Panc1 (cell line): ENCODE results near the gene ACIN1.

ENCODE experiments used
- CTCF ChIP-seq: fragments of 450-650 bp; IDR thresholded peaks from 2 replicates; pipeline ENCODE4 v1.5.1; 2017; ENCODE audit warnings: mild to moderate bottlenecking
- POLR2AphosphoS5 ChIP-seq: IDR thresholded peaks from 2 replicates; pipeline ENCODE4 v1.6.1; 2012; ENCODE audit warnings: mild to moderate bottlenecking, low read depth, low read length, moderate library complexity
- SIN3A ChIP-seq: IDR thresholded peaks from 2 replicates; pipeline ENCODE4 v1.6.1; 2012; ENCODE audit warnings: low read depth, mild to moderate bottlenecking, low read length, moderate library complexity, borderline replicate concordance; ENCODE audit not compliant: insufficient read depth

- TF ChIP-seq CTCF (no peak), SIN3A (no peak), POLR2AphosphoS5 (no peak)
These were observed 81.7 kb downstream of the ACIN1 start for GRCh38 chr14:23013054-23013748.
